Cardiac fibroblast (primary cell): Measurements from ENCODE around the gene SLC39A1.

Experiments
- DNase-seq, 2 donors: peaks; one replicate each; pipeline versions ENCODE4 v3.0.0 to v3.0.0-alpha.2; 2010; ENCODE audit warnings: low read depth in 2 of 2
- H3K4me3 ChIP-seq, 2 donors: replicated peaks in 1 of 2; 1 replicate in 1 of 2; 2 replicates in 1 of 2; pipeline ENCODE4 v1.5.1; 2011; ENCODE audit warnings: low read depth in 2 of 2, low read length in 2 of 2, mild to moderate bottlenecking in 2 of 2, moderate library complexity in 1 of 2
- CTCF ChIP-seq: IDR thresholded peaks from one replicate; pipeline ENCODE4 v1.5.1; 2011; ENCODE audit warnings: low read depth, mild to moderate bottlenecking, low read length, inconsistent platforms

Gene SLC39A1

GRCh38 chr1:153929981-153930948 is 33.1 kb downstream of the SLC39A1 start:
- no peak for TF ChIP-seq CTCF
- DNase-seq = no peak
- no peak overlapping the region for H3K4me3 ChIP-seq

- no peak for TF ChIP-seq CTCF
- H3K4me3 ChIP-seq = no peak overlapping the region
- DNase-seq = no peak
Observed at GRCh38 chr1:153929426-153929825, 33.9 kb downstream of the SLC39A1 start.

GRCh38 chr1:153928791-153929341 is 34.5 kb downstream of the SLC39A1 start:
- no peak for TF ChIP-seq CTCF
- peak; percentile 31 to 49 for DNase-seq
- no peak overlapping the region for H3K4me3 ChIP-seq

GRCh38 chr1:153928245-153928644 is 35.1 kb downstream of the SLC39A1 start:
- no peak overlapping the region for H3K4me3 ChIP-seq
- no peak for TF ChIP-seq CTCF
- DNase-seq = no peak

GRCh38 chr1:153926405-153926804 is 36.9 kb downstream of the SLC39A1 start:
- no peak for DNase-seq
- no peak for TF ChIP-seq CTCF
- H3K4me3 ChIP-seq = no peak overlapping the region

- TF ChIP-seq CTCF = no peak
- peak within 1 kb of the TSS; percentile 94 to 96 for H3K4me3 ChIP-seq
- DNase-seq = peak; percentile 100
Observed at GRCh38 chr1:153922972-153923925, 40.1 kb downstream of the SLC39A1 start, which contains the start of gene GATAD2B. Gene GATAD2B, minus strand, starts transcription at chr1:153922972. Its CDS starts 94,625 bp downstream, at chr1:153828347.
